H1 (cell line): ENCODE measurements around the gene RNF187. TPM values are rescaled to one million over a fixed set of nuclear protein-coding genes. Genes with fewer than 3 reads are reported as not detected.

Experiments used
- CTCF ChIA-PET: fragments of 300-600 bp; sonication (Branson Sonifier 250); formaldehyde crosslinking; loops from one replicate; lab custom pipeline; 2021; ENCODE audit not compliant: partially characterized antibody; lab: Charles Lee
- POLR2A ChIA-PET: fragments of 300-600 bp; sonication (Branson Sonifier 250); formaldehyde crosslinking; loops from one replicate; lab custom pipeline; 2021; ENCODE audit warnings: inconsistent platforms; ENCODE audit not compliant: partially characterized antibody; lab: Charles Lee
- DNase-seq, 2 experiments: peaks; one replicate each; pipeline versions ENCODE4 v3.0.0 to v3.0.0-alpha.2; 2010 to 2022; ENCODE audit warnings: low spot score in 2 of 2, low read depth in 1 of 2, mixed read lengths in 1 of 2
- FAIRE-seq: peaks from 2 replicates; lab custom pipeline; 2011; peaks lifted over from hg19 to GRCh38; lab: Jason Lieb, UNC
- H2AFZ ChIP-seq: 2 replicates; pipeline ENCODE4 v1.8.1; 2012; ENCODE audit warnings: low read length, inconsistent platforms
- H2AK5ac ChIP-seq: 2 replicates; pipeline ENCODE4 v1.6.1; 2013; ENCODE audit warnings: low read depth, low read length
- H2BK120ac ChIP-seq: replicated peaks from 2 replicates; pipeline ENCODE3; 2013; ENCODE audit warnings: low read depth, low read length, inconsistent platforms
- H2BK12ac ChIP-seq: 2 replicates; pipeline ENCODE4 v1.6.1; 2013; ENCODE audit warnings: low read depth, low read length
- H2BK15ac ChIP-seq: 2 replicates; pipeline ENCODE4 v1.6.1; 2013; ENCODE audit warnings: low read length
- H2BK20ac ChIP-seq: 2 replicates; pipeline ENCODE4 v1.6.1; 2013; ENCODE audit warnings: low read length
- H2BK5ac ChIP-seq: 2 replicates; pipeline ENCODE4 v1.6.1; 2013; ENCODE audit warnings: low read depth, low read length
- H3K14ac ChIP-seq: 2 replicates; pipeline ENCODE4 v1.6.1; 2013; ENCODE audit warnings: inconsistent platforms; ENCODE audit not compliant: insufficient read length
- H3K18ac ChIP-seq: 2 replicates; pipeline ENCODE4 v1.6.1; 2013; ENCODE audit warnings: low read length; ENCODE audit errors: extremely low read depth
- H3K23ac ChIP-seq: 2 replicates; pipeline ENCODE4 v1.6.1; 2013; ENCODE audit warnings: inconsistent platforms; ENCODE audit not compliant: insufficient read length
- H3K23me2 ChIP-seq: 2 replicates; pipeline ENCODE4 v1.6.1; 2013; ENCODE audit warnings: low read depth, low read length
- H3K27ac ChIP-seq: 2 replicates; pipeline ENCODE4 v1.6.1; 2011; ENCODE audit warnings: low read depth, low read length, inconsistent platforms
- H3K27me3 ChIP-seq, 4 experiments: replicated peaks in 1 of 4; 1 replicate in 1 of 4; 2 replicates in 3 of 4; pipeline versions ENCODE4 v1.6.1 to v1.8.1; 2011 to 2013; ENCODE audit warnings: low read length in 3 of 4, mild to moderate bottlenecking in 3 of 4, inconsistent platforms in 2 of 4, mixed read lengths in 2 of 4, moderate library complexity in 1 of 4; ENCODE audit not compliant: control insufficient read depth in 3 of 4, insufficient read depth in 3 of 4; ENCODE audit errors: extremely low read depth in 1 of 4
- H3K36me3 ChIP-seq, 4 experiments: 2 replicates each; pipeline versions ENCODE4 v1.6.1 to v1.8.1; 2011 to 2013; ENCODE audit warnings: mild to moderate bottlenecking in 4 of 4, low read length in 3 of 4, moderate library complexity in 2 of 4, control low read depth in 1 of 4, inconsistent platforms in 1 of 4; ENCODE audit not compliant: insufficient read depth in 4 of 4, control insufficient read depth in 2 of 4
- H3K4ac ChIP-seq: replicated peaks from 2 replicates; pipeline ENCODE3; 2013; ENCODE audit warnings: low read length, low read depth, mixed read lengths, inconsistent platforms; ENCODE audit not compliant: insufficient read length
- H3K4me1 ChIP-seq, 4 experiments: replicated peaks in 1 of 4; 1 replicate in 1 of 4; 2 replicates in 3 of 4; pipeline versions ENCODE4 v1.6.1 to v1.8.1; 2011 to 2013; ENCODE audit warnings: low read length in 3 of 4, inconsistent platforms in 2 of 4, mixed read lengths in 1 of 4; ENCODE audit not compliant: insufficient read depth in 4 of 4, control insufficient read depth in 3 of 4
- H3K4me2 ChIP-seq, 2 experiments: 2 replicates each; pipeline versions ENCODE4 v1.6.1 to v1.8.1; 2011 to 2013; ENCODE audit warnings: low read depth in 2 of 2, low read length in 2 of 2, control low read depth in 1 of 2, inconsistent platforms in 1 of 2, mild to moderate bottlenecking in 1 of 2; ENCODE audit not compliant: insufficient read depth in 1 of 2
- H3K4me3 ChIP-seq, 4 experiments: fragments of 200-600, 300-600 bp in 1 of 4; sonication (generic), shearing (Covaris generic), sonication (Bioruptor Twin) in 1 of 4; 2 replicates each; pipeline versions ENCODE4 v1.5.1 to v1.8.1; 2011 to 2016; ENCODE audit warnings: low read length in 4 of 4, low read depth in 3 of 4, control low read depth in 2 of 4, inconsistent platforms in 2 of 4, mild to moderate bottlenecking in 2 of 4, mixed read lengths in 1 of 4, moderate library complexity in 1 of 4; ENCODE audit not compliant: insufficient read depth in 2 of 4; ENCODE audit errors: extremely low read depth in 1 of 4
- H3K56ac ChIP-seq: replicated peaks from 2 replicates; pipeline ENCODE3; 2013; ENCODE audit warnings: low read depth, mild to moderate bottlenecking, mixed read lengths, low read length, inconsistent platforms; ENCODE audit not compliant: insufficient read length
- H3K79me1 ChIP-seq: 2 replicates; pipeline ENCODE4 v1.6.1; 2013; ENCODE audit warnings: low read depth, low read length, control low read depth
- H3K79me2 ChIP-seq, 2 experiments: 2 replicates each; pipeline versions ENCODE4 v1.6.1 to v1.8.1; 2012 to 2013; ENCODE audit warnings: low read length in 2 of 2, mild to moderate bottlenecking in 2 of 2, inconsistent platforms in 1 of 2; ENCODE audit not compliant: insufficient read depth in 2 of 2, control insufficient read depth in 1 of 2
- H3K9ac ChIP-seq, 4 experiments: replicated peaks in 1 of 4; 1 replicate in 1 of 4; 2 replicates in 3 of 4; pipeline versions ENCODE4 v1.6.1 to v1.8.1; 2011 to 2013; ENCODE audit warnings: low read depth in 3 of 4, low read length in 3 of 4, control low read depth in 2 of 4, mild to moderate bottlenecking in 2 of 4, moderate library complexity in 2 of 4, inconsistent platforms in 1 of 4; ENCODE audit errors: extremely low read depth in 1 of 4
- H3K9me3 ChIP-seq, 2 experiments: 2 replicates each; pipeline versions ENCODE4 v1.6.1 to v1.8.1; 2012 to 2013; ENCODE audit warnings: mild to moderate bottlenecking in 2 of 2, moderate library complexity in 2 of 2, control low read depth in 1 of 2, inconsistent platforms in 1 of 2, low read depth in 1 of 2, low read length in 1 of 2, mixed read lengths in 1 of 2; ENCODE audit not compliant: insufficient read depth in 2 of 2
- H4K20me1 ChIP-seq, 2 experiments: replicated peaks in 1 of 2; 2 replicates each; pipeline versions ENCODE3 to v1.8.1; 2011 to 2013; ENCODE audit warnings: inconsistent platforms in 2 of 2, low read length in 2 of 2, mild to moderate bottlenecking in 1 of 2; ENCODE audit not compliant: insufficient read depth in 2 of 2, control insufficient read depth in 1 of 2
- H4K5ac ChIP-seq: 2 replicates; pipeline ENCODE4 v1.6.1; 2013; ENCODE audit warnings: low read length, low read depth, mixed read lengths, inconsistent platforms; ENCODE audit not compliant: insufficient read length
- H4K8ac ChIP-seq: 2 replicates; pipeline ENCODE4 v1.8.0; 2013; ENCODE audit warnings: mild to moderate bottlenecking, moderate library complexity, low read length, inconsistent platforms; ENCODE audit not compliant: insufficient read depth; ENCODE audit errors: extremely low read depth
- H4K91ac ChIP-seq: replicated peaks from 2 replicates; pipeline ENCODE3; 2013; ENCODE audit warnings: low read length, mixed read lengths, inconsistent platforms; ENCODE audit not compliant: insufficient read length
- PHF8 ChIP-seq: fragments of 200-600 bp; sonication (generic); conservative IDR thresholded peaks from 2 replicates; pipeline ENCODE4 v1.7.1; 2012; ENCODE audit warnings: low read depth, mild to moderate bottlenecking, inconsistent platforms, low read length, moderate library complexity
- TEAD4 ChIP-seq: IDR thresholded peaks from 2 replicates; pipeline ENCODE4 v1.6.1; 2012; ENCODE audit warnings: low read depth, low read length, inconsistent platforms, mixed read lengths
- WGBS, 2 experiments: shearing (Covaris generic) in 1 of 2; methylation state at CpG; one replicate each; pipeline versions ENCODE4 v1.1.6 to v1.1.7; 2013 to 2015; ENCODE audit warnings: low lambda C conversion rate in 2 of 2, mixed read lengths in 2 of 2, inconsistent platforms in 1 of 2, low coverage in 1 of 2, missing lambda C conversion rate in 1 of 2; ENCODE audit not compliant: insufficient replicate concordance in 2 of 2, insufficient coverage in 1 of 2, insufficient read length in 1 of 2; ENCODE audit errors: extremely low coverage in 1 of 2, missing lambda C conversion rate in 1 of 2; 5-methylcytosine and 5-hydroxymethylcytosine counted together
- polyA plus RNA-seq, 7 experiments: library from polyadenylated mRNA; depleted of rRNA in 3 of 7; stranded (reverse) in 5 of 7; unstranded in 2 of 7; fragments of >200 nt in 5 of 7; fragments of 200-250 nt in 2 of 7; gene quantifications; 1 replicate in 5 of 7; 2 replicates in 1 of 7; 4 replicates in 1 of 7; pipeline versions ENCODE4 v1.2.1 to v1.2.3, GENCODE V29; 2011 to 2013; ENCODE audit warnings: missing spikeins in 2 of 7, mixed read lengths in 2 of 7
- total RNA-seq: library from RNA; stranded (reverse); fragmentation: NEBNext Ultra II Directional; extraction: Animal tissue kit (Norgen Biotek cat#: 25700); gene quantifications from 2 replicates; pipeline ENCODE4 v1.2.1, GENCODE V29; 2021

Gene RNF187
- total and polyA plus RNA-seq, 2 of the 8 experiments (the other 6 are each of a cell fraction or from before 2014, with no cell fraction given) = 47.0 to 113 TPM

DNA sequence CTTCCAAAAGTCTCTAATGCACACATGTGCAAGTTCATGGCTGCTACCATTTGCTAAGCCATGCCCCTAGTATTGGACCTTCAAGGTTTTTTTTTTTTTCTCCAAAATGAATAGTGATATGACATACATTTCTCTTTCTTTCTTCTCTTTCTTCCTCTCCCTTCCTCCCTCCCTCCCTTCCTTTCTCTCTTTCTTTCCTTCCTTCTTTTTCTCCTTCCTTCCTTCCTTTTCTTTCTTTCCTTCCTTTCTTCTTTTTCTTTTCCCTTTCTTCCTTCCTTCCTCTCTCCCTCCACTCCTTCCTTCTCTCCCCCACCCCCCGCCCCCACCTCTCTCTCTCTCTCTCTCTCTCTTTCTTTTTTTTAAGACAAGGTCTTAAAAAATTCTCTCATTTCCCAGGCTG lies 3.4 kb upstream of the RNF187 start:
- no peaks in the 10 kb centered on the region for H3K79me2 ChIP-seq
- no peak overlapping the region for H3K27ac ChIP-seq
- no peak for TF ChIP-seq PHF8
- TF ChIP-seq TEAD4 = no peak
- TF ChIP-seq, all 59 proteins: peak for 0
- Histone ChIP-seq H3K18ac (no peak overlapping the region), H3K4me1 (peaks cover 5 to 17% (median 12%) of the 10 kb centered on the region in 4 experiments), H2BK15ac (no peak overlapping the region), H3K4me3 (no peak overlapping the region), H2BK120ac (no peak overlapping the region), H3K36me3 (no peaks in the 10 kb centered on the region), H3K79me1 (peaks cover 7% of the 10 kb centered on the region), H3K9me3 (no peaks in the 10 kb centered on the region), H4K5ac (no peak overlapping the region), H2BK20ac (no peak overlapping the region), H3K4ac (no peak overlapping the region), H3K14ac (no peak overlapping the region), H3K27me3 (no peaks in the 10 kb centered on the region), H4K8ac (no peak overlapping the region), H3K23me2 (peaks cover 12% of the 10 kb centered on the region), H2AK5ac (no peak overlapping the region), H3K4me2 (no peak overlapping the region), H2AFZ (no peak overlapping the region), H3K56ac (no peak overlapping the region), H3K23ac (no peak overlapping the region), H4K91ac (no peak overlapping the region), H3K9ac (no peak overlapping the region), H2BK5ac (no peak overlapping the region), H4K20me1 (peaks cover 1 to 6% of the 10 kb centered on the region in 2 experiments), H2BK12ac (no peak overlapping the region)
- 100% methylated on average over 1 of the region's 1 CpG; no CpG with 5 or more reads in 1 of the 2 experiments for WGBS, 2 experiments
- FAIRE-seq (no peak), DNase-seq (no peak)
- ChIA-PET POLR2A (interaction anchor here (1.4 kb wide), 1 partner anchor 13 kb away, joined by 5 read pairs; no protein-coding TSS in a partner anchor), CTCF (interaction anchor here (6.4 kb wide), 1 partner anchor 12 kb away, joined by 26 read pairs; no protein-coding TSS in a partner anchor)
